ENCODE results near the gene IL17C.

IL17C gene

GRCh38 chr16:88686062-88686438, 47.7 kb downstream of the IL17C start:
- H3K4me1 ChIP-seq: peaks cover 23% of the 10 kb centered on the region
- no peaks in the 10 kb centered on the region for H3K36me3 ChIP-seq (ENCODE audit: control insufficient read depth, insufficient read depth, low read length)
- H3K79me2 ChIP-seq: no peaks in the 10 kb centered on the region
- H3K9ac ChIP-seq: no peak overlapping the region
- no peak for TF ChIP-seq CTCF (IDR thresholded peaks at IDR 0.05)
- peak overlapping the region; percentile 70 for H3K4me3 ChIP-seq (ENCODE audit: low read depth, low read length)
- no peaks in the 10 kb centered on the region for H3K27me3 ChIP-seq (ENCODE audit: control insufficient read depth, insufficient read depth, low read length)
- H3K27ac ChIP-seq: no peak overlapping the region
- H3K4me2 ChIP-seq (ENCODE audit: low read length): peak overlapping the region; percentile 93
- peak overlapping the region; percentile 75 for H2AFZ ChIP-seq
- no peaks in the 10 kb centered on the region for H3K9me3 ChIP-seq (ENCODE audit: control insufficient read depth, low read length)

GRCh38 chr16:88686439-88687253, 48.3 kb downstream of the IL17C start, which contains the start of gene SNAI3:
Gene SNAI3, minus strand, starts transcription at chr16:88686507. Its CDS starts 101 bp downstream, at chr16:88686406.
- Histone ChIP-seq H3K27me3 (ENCODE audit: control insufficient read depth, insufficient read depth, low read length) (no peaks in the 10 kb centered on the region), H3K36me3 (ENCODE audit: control insufficient read depth, insufficient read depth, low read length) (no peaks in the 10 kb centered on the region), H3K9me3 (ENCODE audit: control insufficient read depth, low read length) (no peaks in the 10 kb centered on the region), H3K27ac (peak within 1 kb of the TSS; percentile 48), H3K4me1 (peaks cover 23% of the 10 kb centered on the region), H3K4me2 (ENCODE audit: low read length) (peak within 1 kb of the TSS; percentile 93), H3K4me3 (ENCODE audit: low read depth, low read length) (peak within 1 kb of the TSS; percentile 70), H3K79me2 (no peaks in the 10 kb centered on the region), H2AFZ (peak within 1 kb of the TSS; percentile 75), H3K9ac (no peak within 1 kb of the TSS)
- no peak for TF ChIP-seq CTCF (IDR thresholded peaks at IDR 0.05)

GRCh38 chr16:88687254-88687576, 48.8 kb downstream of the IL17C start:
- Histone ChIP-seq H3K79me2 (no peaks in the 10 kb centered on the region), H3K27me3 (ENCODE audit: control insufficient read depth, insufficient read depth, low read length) (no peaks in the 10 kb centered on the region), H3K36me3 (ENCODE audit: control insufficient read depth, insufficient read depth, low read length) (no peaks in the 10 kb centered on the region), H3K9ac (no peak overlapping the region), H3K9me3 (ENCODE audit: control insufficient read depth, low read length) (no peaks in the 10 kb centered on the region), H3K4me3 (ENCODE audit: low read depth, low read length) (peak overlapping the region; percentile 70), H3K4me1 (peaks cover 23% of the 10 kb centered on the region), H2AFZ (no peak overlapping the region), H3K27ac (peak overlapping the region; percentile 48), H3K4me2 (ENCODE audit: low read length) (peak overlapping the region; percentile 93)
- no peak for TF ChIP-seq CTCF (IDR thresholded peaks at IDR 0.05)

GRCh38 chr16:88687676-88688012, 49.3 kb downstream of the IL17C start:
- peak overlapping the region; percentile 60 for H2AFZ ChIP-seq
- H3K27me3 ChIP-seq (ENCODE audit: control insufficient read depth, insufficient read depth, low read length): no peaks in the 10 kb centered on the region
- H3K36me3 ChIP-seq (ENCODE audit: control insufficient read depth, insufficient read depth, low read length): no peaks in the 10 kb centered on the region
- no peak for TF ChIP-seq CTCF (IDR thresholded peaks at IDR 0.05)
- peak overlapping the region; percentile 48 for H3K27ac ChIP-seq
- peaks cover 23% of the 10 kb centered on the region for H3K4me1 ChIP-seq
- H3K9me3 ChIP-seq (ENCODE audit: control insufficient read depth, low read length): no peaks in the 10 kb centered on the region
- peak overlapping the region; percentile 31 for H3K4me3 ChIP-seq (ENCODE audit: low read depth, low read length)
- H3K79me2 ChIP-seq: no peaks in the 10 kb centered on the region
- H3K4me2 ChIP-seq (ENCODE audit: low read length): peak overlapping the region; percentile 76
- no peak overlapping the region for H3K9ac ChIP-seq

Measured in parathyroid adenoma (tissue), 2 donors.